ENCODE data around the gene HIVEP1.
A peak's percentile ranks its signal among the peaks of the same experiment; 100 is the strongest.

Gene HIVEP1

GRCh38 chr6:11965499-11965898, 46.6 kb upstream of the HIVEP1 start:
- TF ChIP-seq CREB5 (CRISPR knock-in tag; IDR thresholded peaks at IDR 0.05; ENCODE audit: low read depth) (no peak), CSDC2 (CRISPR knock-in tag; IDR thresholded peaks at IDR 0.05) (no peak), OSR1 (CRISPR knock-in tag; IDR thresholded peaks at IDR 0.05) (no peak), TOX (CRISPR knock-in tag; IDR thresholded peaks at IDR 0.05; ENCODE audit: borderline replicate concordance) (no peak), ISL1 (CRISPR knock-in tag; IDR thresholded peaks at IDR 0.05) (no peak)
- ATAC-seq = no peak

DNA sequence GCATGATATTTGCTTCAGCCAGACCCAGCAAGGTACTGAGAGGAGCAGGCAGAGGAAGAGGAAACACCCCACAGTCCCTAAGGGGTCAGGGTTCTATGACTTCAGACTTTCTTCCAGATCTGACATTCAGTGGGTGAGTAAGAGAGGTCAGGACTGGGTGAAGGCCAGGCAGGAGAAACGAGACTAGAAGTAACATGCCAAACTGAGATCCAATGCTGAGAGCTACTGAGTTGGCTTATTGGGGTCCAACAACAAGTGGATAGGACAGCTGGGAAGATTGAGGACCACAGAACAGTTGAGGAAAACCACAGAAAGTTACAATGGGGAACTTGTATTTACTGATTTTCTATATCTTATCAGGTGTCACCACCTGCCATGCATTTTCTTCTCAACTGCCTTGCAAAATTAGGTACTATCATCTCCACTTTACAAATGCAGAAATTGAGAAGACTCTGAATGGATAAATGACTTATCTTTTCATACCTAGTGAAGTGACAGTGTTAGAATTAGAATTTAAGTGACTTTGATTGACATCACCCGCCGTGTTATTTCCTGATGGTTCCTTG, 43.8 kb upstream of the HIVEP1 start:
- TF ChIP-seq POU6F1 (CRISPR knock-in tag; IDR thresholded peaks at IDR 0.05; ENCODE audit: borderline replicate concordance, low read depth) (no peak), OSR1 (CRISPR knock-in tag; IDR thresholded peaks at IDR 0.05) (no peak), ESRRG (CRISPR knock-in tag; IDR thresholded peaks at IDR 0.05) (no peak), ZNF70 (CRISPR knock-in tag; IDR thresholded peaks at IDR 0.05) (no peak), ZNF565 (CRISPR knock-in tag; conservative IDR thresholded peaks at IDR 0.05; ENCODE audit: low read depth) (no peak), PPARA (CRISPR knock-in tag; IDR thresholded peaks at IDR 0.05; ENCODE audit: borderline replicate concordance) (no peak), CSDC2 (CRISPR knock-in tag; IDR thresholded peaks at IDR 0.05) (no peak)
- no peak for ATAC-seq

DNA sequence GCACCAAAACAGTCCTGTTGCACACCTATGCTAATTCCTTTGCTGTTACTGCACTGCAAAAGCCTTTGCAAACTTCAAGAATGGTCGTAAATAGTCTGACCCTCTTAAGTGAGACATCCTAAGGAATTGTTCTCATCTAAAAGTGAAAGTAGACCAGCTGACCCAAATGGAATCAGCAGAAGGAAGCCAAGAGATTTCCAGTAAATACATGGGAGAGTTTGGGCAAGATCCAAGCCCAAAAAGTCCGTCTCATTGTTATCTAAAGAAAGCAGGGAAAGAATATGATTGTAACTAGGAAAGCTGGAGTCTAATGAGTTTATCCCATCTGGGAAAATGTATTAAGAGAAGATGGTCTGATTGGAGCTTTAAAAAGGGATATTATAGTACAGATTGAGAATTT, 43.0 kb upstream of the HIVEP1 start:
- no peak for ATAC-seq
- TF ChIP-seq TCF4 (CRISPR knock-in tag; IDR thresholded peaks at IDR 0.05; ENCODE audit: borderline replicate concordance) (no peak), ISL1 (CRISPR knock-in tag; IDR thresholded peaks at IDR 0.05) (peak; percentile 69)

DNA sequence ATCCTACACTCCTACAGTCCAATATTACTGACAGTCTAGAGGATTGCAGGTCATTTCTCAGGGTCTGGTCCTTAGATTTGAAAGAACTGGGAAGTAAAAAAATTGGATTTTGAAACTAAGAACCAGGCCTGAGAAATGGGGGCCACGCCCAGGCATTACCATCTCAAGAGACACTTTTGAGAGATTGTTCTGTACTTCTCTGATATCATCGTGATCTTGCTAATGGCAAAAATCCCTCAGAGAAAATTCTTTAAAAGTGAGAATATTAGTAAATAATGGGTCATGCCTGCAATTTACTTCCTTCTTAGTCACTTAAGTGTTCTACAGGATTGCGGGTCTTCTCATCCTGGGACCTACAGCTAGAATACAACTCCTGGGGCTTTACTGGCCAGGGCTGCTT, 42.0 kb upstream of the HIVEP1 start:
- TF ChIP-seq ZFP30 (CRISPR knock-in tag; IDR thresholded peaks at IDR 0.05) = no peak
- no peak for TF ChIP-seq ZFP3 (CRISPR knock-in tag; IDR thresholded peaks at IDR 0.05)
- no peak for TF ChIP-seq PPARA (CRISPR knock-in tag; IDR thresholded peaks at IDR 0.05; ENCODE audit: borderline replicate concordance)
- no peak for TF ChIP-seq ARNTL (CRISPR knock-in tag; IDR thresholded peaks at IDR 0.05; ENCODE audit: borderline replicate concordance, low read depth)
- no peak for TF ChIP-seq CREB5 (CRISPR knock-in tag; IDR thresholded peaks at IDR 0.05; ENCODE audit: low read depth)
- TF ChIP-seq POU6F1 (CRISPR knock-in tag; IDR thresholded peaks at IDR 0.05; ENCODE audit: borderline replicate concordance, low read depth) = no peak
- TF ChIP-seq ZC3H10 (CRISPR knock-in tag; IDR thresholded peaks at IDR 0.05) = no peak
- no peak for TF ChIP-seq GLIS3 (CRISPR knock-in tag; IDR thresholded peaks at IDR 0.05)
- TF ChIP-seq ZNF8 (CRISPR knock-in tag; IDR thresholded peaks at IDR 0.05) = no peak
- no peak for TF ChIP-seq ISL1 (CRISPR knock-in tag; IDR thresholded peaks at IDR 0.05)
- no peak for ATAC-seq

- peak; percentile 83 for ATAC-seq
- TF ChIP-seq ZNF565 (CRISPR knock-in tag; conservative IDR thresholded peaks at IDR 0.05; ENCODE audit: low read depth) (no peak), ARNTL (CRISPR knock-in tag; IDR thresholded peaks at IDR 0.05; ENCODE audit: borderline replicate concordance, low read depth) (no peak), ISL1 (CRISPR knock-in tag; IDR thresholded peaks at IDR 0.05) (no peak)
Measured at GRCh38 chr6:11971154-11971553, 41.0 kb upstream of the HIVEP1 start.

DNA sequence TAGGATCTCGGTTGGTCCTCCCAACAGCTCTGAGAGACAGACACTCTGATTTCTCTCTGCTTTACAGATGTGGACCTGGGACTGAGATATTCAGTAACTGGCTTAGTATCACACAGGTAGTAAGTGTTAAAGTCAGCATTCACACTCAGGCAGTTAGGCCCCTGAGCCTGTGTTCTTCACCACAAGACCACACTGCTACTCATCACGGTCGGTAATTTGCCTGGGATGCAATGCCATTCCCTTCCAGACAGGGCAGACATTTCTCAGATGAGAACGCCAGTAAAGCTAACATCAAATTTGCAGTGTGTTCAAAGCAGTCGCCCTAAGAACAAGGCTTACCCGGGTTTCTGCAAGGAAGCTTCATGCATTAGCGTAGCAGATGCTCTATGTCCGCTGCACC, 39.8 kb upstream of the HIVEP1 start:
- TF ChIP-seq, protein P1, sequence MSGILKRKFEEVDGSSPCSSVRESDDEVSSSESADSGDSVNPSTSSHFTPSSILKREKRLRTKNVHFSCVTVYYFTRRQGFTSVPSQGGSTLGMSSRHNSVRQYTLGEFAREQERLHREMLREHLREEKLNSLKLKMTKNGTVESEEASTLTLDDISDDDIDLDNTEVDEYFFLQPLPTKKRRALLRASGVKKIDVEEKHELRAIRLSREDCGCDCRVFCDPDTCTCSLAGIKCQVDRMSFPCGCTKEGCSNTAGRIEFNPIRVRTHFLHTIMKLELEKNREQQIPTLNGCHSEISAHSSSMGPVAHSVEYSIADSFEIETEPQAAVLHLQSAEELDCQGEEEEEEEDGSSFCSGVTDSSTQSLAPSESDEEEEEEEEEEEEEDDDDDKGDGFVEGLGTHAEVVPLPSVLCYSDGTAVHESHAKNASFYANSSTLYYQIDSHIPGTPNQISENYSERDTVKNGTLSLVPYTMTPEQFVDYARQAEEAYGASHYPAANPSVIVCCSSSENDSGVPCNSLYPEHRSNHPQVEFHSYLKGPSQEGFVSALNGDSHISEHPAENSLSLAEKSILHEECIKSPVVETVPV (CRISPR knock-in tag; IDR thresholded peaks at IDR 0.05) = no peak
- TF ChIP-seq GLIS3 (CRISPR knock-in tag; IDR thresholded peaks at IDR 0.05) (no peak), ISL1 (CRISPR knock-in tag; IDR thresholded peaks at IDR 0.05) (no peak), SNAI2 (CRISPR knock-in tag; IDR thresholded peaks at IDR 0.05) (no peak), PPARA (CRISPR knock-in tag; IDR thresholded peaks at IDR 0.05; ENCODE audit: borderline replicate concordance) (no peak), TOX (CRISPR knock-in tag; IDR thresholded peaks at IDR 0.05; ENCODE audit: borderline replicate concordance) (no peak), ZNF565 (CRISPR knock-in tag; conservative IDR thresholded peaks at IDR 0.05; ENCODE audit: low read depth) (no peak), ARNTL (CRISPR knock-in tag; IDR thresholded peaks at IDR 0.05; ENCODE audit: borderline replicate concordance, low read depth) (no peak), RARB (CRISPR knock-in tag; IDR thresholded peaks at IDR 0.05) (no peak), CSDC2 (CRISPR knock-in tag; IDR thresholded peaks at IDR 0.05) (no peak), BACH2 (CRISPR knock-in tag; IDR thresholded peaks at IDR 0.05; ENCODE audit: borderline replicate concordance) (no peak)
- ATAC-seq = no peak
